Measurements from ENCODE around the gene ACHE.
"Not testable (repeated sequence)": the region's sequence is repeated elsewhere in the genome, so short reads cannot be mapped to it uniquely, and the experiment has no call there.

ACHE gene

GRCh38 chr7:100861616-100861985 is 34.1 kb downstream of the ACHE start:
- no peak for DNase-seq (ENCODE audit: low read depth in 2 of 2)

- no peak for DNase-seq (ENCODE audit: low read depth in 2 of 2)
These were observed 34.7 kb downstream of the ACHE start for GRCh38 chr7:100860702-100861615.

- no peak for DNase-seq (ENCODE audit: low read depth in 2 of 2)
These were observed 35.8 kb downstream of the ACHE start for GRCh38 chr7:100859856-100860255.

DNA sequence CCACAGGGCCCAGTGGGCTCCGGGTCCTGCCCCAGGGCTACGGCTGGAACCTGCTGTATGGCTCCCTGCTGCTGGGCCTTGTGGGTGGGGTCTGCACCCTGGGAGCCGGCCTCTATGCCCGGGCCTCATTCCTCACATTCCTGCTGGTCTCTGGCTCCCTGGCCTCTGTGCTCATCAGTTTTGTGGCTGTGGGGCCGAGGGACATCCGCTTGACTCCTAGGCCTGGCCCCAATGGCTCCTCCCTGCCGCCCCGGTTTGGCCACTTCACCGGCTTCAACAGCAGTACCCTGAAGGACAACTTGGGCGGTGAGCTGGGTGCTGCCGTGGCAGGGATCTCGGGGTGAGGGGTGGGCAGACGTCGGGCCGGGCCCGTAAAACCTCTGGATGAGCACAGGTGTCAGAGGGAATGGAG is 38.8 kb downstream of the ACHE start:
- DNase-seq (ENCODE audit: low read depth in 2 of 2), result no peak

DNA sequence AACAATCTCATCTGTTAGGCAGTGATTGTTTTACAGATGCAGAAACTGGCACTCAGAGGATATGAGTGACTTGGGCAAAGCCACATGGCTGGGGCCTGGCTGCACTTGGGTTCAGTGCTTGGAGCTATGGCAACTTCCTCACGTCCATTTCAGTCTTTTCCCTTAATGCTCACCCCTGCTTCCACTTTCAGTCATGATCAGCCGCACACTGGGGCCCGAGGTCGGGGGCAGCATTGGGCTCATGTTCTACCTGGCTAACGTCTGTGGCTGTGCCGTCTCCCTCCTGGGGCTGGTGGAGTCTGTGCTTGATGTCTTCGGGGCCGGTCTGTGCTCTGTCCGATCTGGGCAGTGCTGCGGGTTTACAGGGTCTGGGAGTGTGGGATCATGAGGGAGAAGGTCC is 40.2 kb downstream of the ACHE start:
- no peak for DNase-seq (ENCODE audit: low read depth in 2 of 2)

DNA sequence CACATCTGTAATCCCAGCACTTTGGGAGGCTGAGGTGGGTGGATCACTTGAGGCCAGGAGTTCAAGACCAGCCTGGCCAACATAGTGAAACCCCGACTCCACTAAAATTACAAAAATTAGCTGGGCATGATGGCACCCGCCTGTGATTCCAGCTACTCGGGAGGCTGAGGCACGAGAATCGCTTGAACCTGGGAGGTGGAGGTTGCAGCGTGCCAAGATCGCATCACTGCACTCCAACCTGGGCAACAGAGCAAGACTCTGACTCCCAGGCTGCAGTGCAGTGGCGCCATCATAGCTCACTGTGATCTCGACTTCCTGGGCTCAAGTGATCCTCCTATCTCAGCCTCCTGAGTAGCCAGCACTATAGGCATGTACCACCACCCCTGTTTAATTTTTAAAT is 40.8 kb downstream of the ACHE start:
- DNase-seq (ENCODE audit: low read depth in 2 of 2), result not testable (repeated sequence)

GRCh38 chr7:100854146-100854895 is 41.4 kb downstream of the ACHE start:
- no peak for DNase-seq (ENCODE audit: low read depth in 2 of 2)

DNA sequence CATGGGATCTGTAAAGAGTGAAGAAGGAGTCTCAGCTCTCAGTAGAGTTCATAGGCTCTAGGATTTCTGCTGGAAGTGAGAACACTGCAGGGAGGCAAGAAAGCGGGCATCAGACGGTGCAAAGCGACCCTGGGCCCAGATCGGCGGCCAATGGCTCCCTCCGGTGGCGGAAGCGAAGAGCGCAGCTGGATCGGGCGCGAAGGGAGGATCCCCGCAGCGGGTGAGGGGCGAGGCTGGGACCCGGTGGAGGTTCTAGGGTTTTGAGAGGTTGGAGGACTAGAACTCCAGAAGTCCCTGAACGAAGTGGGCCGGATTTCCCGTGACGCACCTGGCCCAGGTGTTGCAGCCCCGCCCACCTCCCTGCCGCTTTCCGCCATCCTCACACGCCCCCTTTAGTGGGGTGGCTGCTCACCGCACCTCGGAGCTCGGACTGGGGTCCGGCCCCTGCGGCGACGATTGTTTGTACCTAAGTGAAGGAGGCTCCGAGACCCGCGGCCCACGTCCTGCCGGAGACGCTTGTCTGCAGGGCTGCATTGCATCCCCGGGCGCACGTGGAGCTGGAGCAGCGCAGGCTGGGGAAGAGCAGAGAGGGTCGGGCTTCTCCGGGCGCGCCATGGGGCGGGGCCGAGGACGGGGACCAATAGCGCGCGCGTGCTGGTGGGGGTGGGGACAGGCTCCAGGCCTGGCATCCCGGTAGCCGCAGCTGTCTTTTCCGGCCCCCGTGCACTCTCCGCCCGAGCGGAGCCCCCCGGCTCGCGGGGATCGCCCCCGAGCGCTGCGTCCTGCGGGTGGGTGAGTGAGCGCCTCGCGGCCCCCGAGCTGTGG is 43.4 kb downstream of the ACHE start, which contains the start of gene SLC12A9:
SLC12A9 (plus strand) TSS at position 666 of the 825 bp plus-strand sequence. CDS start 1,485 bp downstream, outside the sequence.
- peak; percentile 49 to 71 for DNase-seq (ENCODE audit: low read depth in 2 of 2)

DNA sequence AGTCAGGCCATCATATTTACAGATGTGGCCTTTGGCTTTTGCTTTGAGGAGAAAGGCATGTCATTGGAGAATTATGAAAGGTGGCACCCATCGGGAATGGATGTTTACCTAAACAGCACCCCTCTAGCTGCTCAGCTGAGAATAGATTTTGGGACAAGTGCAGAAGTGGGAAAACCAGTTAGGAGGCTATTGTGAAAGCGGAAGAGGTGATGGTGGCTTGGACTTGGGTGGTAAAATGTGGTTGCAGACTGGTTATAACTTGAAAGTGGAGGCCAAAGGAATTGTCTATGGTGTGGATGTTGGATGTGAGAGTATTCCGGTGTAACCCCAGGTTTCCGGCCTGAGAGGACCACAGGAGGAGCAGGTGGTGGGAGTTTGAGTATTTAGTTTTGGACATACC is 48.3 kb downstream of the ACHE start:
- no peak for DNase-seq (ENCODE audit: low read depth in 2 of 2)

DNA sequence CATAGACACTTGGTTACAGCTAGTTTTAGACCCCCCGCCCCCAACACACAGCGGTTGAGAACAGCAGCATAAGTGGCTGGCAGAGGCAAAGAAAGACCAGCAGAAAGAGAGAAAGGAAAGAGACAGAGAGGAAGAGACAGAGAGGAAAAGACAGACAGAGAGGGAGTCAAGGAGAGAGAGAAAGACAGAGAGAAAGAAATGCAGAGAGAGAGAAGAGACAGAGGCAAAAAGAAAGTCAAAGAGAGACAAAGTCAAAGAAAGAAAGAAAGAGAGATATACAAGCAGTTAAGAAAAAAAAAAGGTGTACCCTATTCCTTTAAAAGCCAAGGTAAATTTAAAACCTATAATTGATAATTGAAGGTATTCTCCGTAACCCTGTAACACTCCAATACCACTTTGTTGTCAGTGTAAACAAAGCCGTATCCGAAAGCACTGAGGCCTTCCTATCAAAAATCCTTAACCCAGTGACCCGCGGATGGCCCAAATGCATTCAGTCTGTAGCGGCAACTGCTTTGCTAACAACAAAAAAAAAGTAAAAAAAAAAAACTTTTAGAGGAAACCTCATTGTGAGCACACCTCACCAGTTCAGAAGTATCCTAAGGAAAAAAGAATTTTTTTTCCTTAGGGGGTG is 55.1 kb downstream of the ACHE start:
- DNase-seq (ENCODE audit: low read depth in 2 of 2), result no peak
